Measurements from ENCODE around the gene TRIM3. TPM values are rescaled to one million over a fixed set of nuclear protein-coding genes. Genes with fewer than 3 reads are reported as not detected.

The TRIM3 gene
- total RNA-seq, 6 experiments from 2014 or later, result 14.3 to 19.1 (median 17.4) TPM

- Mint-ChIP-seq H3K27ac (peak overlapping the region; percentile 87), H3K9me3 (no peaks in the 10 kb centered on the region), H3K4me1 (ENCODE audit: low read depth) (peaks cover 51% of the 10 kb centered on the region), H3K27me3 (ENCODE audit: insufficient read depth) (no peaks in the 10 kb centered on the region; the same call in 1 of the 2 replicates), H3K4me3 (peak overlapping the region; percentile 60; the same call in 1 of the 2 replicates), H3K36me3 (ENCODE audit: low read depth) (peaks cover 9% of the 10 kb centered on the region)
- peak; percentile 91 for TF ChIP-seq CTCF (IDR thresholded peaks at IDR 0.05)
- DNase-seq, result peak; percentile 87
Observed at GRCh38 chr11:6505577-6506240, 32.0 kb upstream of the TRIM3 start.

- no peak for DNase-seq
- no peak for TF ChIP-seq CTCF (IDR thresholded peaks at IDR 0.05)
- Mint-ChIP-seq H3K27me3 (ENCODE audit: insufficient read depth) (no peaks in the 10 kb centered on the region; the same call in 1 of the 2 replicates), H3K4me3 (no peak overlapping the region), H3K27ac (peak overlapping the region; percentile 51), H3K9me3 (no peaks in the 10 kb centered on the region), H3K36me3 (ENCODE audit: low read depth) (peaks cover 4% of the 10 kb centered on the region; the same call in 1 of the 2 replicates), H3K4me1 (ENCODE audit: low read depth) (peaks cover 48% of the 10 kb centered on the region)
Observed at GRCh38 chr11:6504166-6504565, 30.4 kb upstream of the TRIM3 start.

GRCh38 chr11:6502382-6502781 lies 28.6 kb upstream of the TRIM3 start:
- TF ChIP-seq CTCF (IDR thresholded peaks at IDR 0.05), result no peak
- H3K9me3 Mint-ChIP-seq, result no peaks in the 10 kb centered on the region
- H3K27me3 Mint-ChIP-seq (ENCODE audit: insufficient read depth), result no peaks in the 10 kb centered on the region; the same call in 1 of the 2 replicates
- peaks cover 49% of the 10 kb centered on the region for H3K4me1 Mint-ChIP-seq (ENCODE audit: low read depth)
- no peak overlapping the region for H3K4me3 Mint-ChIP-seq
- H3K27ac Mint-ChIP-seq, result no peak overlapping the region
- no peak for DNase-seq
- H3K36me3 Mint-ChIP-seq (ENCODE audit: low read depth), result peaks cover 4% of the 10 kb centered on the region

- H3K27ac Mint-ChIP-seq, result no peak overlapping the region
- no peaks in the 10 kb centered on the region; the same call in none of the 2 replicates for H3K36me3 Mint-ChIP-seq (ENCODE audit: low read depth)
- H3K4me3 Mint-ChIP-seq, result no peak overlapping the region
- H3K27me3 Mint-ChIP-seq (ENCODE audit: insufficient read depth), result peaks cover 1% of the 10 kb centered on the region
- DNase-seq, result no peak
- no peak for TF ChIP-seq CTCF (IDR thresholded peaks at IDR 0.05)
- no peaks in the 10 kb centered on the region for H3K9me3 Mint-ChIP-seq
- H3K4me1 Mint-ChIP-seq (ENCODE audit: low read depth), result peaks cover 27% of the 10 kb centered on the region
Observed at GRCh38 chr11:6498544-6498943, 24.8 kb upstream of the TRIM3 start.

GRCh38 chr11:6498121-6498520 lies 24.4 kb upstream of the TRIM3 start:
- Mint-ChIP-seq H3K4me3 (no peak overlapping the region), H3K27ac (no peak overlapping the region), H3K27me3 (ENCODE audit: insufficient read depth) (peaks cover 1% of the 10 kb centered on the region), H3K36me3 (ENCODE audit: low read depth) (no peaks in the 10 kb centered on the region; the same call in none of the 2 replicates), H3K4me1 (ENCODE audit: low read depth) (peaks cover 23% of the 10 kb centered on the region), H3K9me3 (no peaks in the 10 kb centered on the region)
- no peak for DNase-seq
- no peak for TF ChIP-seq CTCF (IDR thresholded peaks at IDR 0.05)
